Diencephalon (tissue), 1 donor: Measurements from ENCODE around the gene MPV17. TPM values are rescaled to one million over a fixed set of nuclear protein-coding genes. Genes with fewer than 3 reads are reported as not detected.

Source experiments
- total RNA-seq: library from RNA; depleted of rRNA; stranded (reverse); fragments of >200 nt; gene quantifications from one replicate; pipeline ENCODE4 v1.2.3, GENCODE V29; 2014

MPV17 gene, protein sequence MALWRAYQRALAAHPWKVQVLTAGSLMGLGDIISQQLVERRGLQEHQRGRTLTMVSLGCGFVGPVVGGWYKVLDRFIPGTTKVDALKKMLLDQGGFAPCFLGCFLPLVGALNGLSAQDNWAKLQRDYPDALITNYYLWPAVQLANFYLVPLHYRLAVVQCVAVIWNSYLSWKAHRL
- 45.7 TPM for total RNA-seq

DNA sequence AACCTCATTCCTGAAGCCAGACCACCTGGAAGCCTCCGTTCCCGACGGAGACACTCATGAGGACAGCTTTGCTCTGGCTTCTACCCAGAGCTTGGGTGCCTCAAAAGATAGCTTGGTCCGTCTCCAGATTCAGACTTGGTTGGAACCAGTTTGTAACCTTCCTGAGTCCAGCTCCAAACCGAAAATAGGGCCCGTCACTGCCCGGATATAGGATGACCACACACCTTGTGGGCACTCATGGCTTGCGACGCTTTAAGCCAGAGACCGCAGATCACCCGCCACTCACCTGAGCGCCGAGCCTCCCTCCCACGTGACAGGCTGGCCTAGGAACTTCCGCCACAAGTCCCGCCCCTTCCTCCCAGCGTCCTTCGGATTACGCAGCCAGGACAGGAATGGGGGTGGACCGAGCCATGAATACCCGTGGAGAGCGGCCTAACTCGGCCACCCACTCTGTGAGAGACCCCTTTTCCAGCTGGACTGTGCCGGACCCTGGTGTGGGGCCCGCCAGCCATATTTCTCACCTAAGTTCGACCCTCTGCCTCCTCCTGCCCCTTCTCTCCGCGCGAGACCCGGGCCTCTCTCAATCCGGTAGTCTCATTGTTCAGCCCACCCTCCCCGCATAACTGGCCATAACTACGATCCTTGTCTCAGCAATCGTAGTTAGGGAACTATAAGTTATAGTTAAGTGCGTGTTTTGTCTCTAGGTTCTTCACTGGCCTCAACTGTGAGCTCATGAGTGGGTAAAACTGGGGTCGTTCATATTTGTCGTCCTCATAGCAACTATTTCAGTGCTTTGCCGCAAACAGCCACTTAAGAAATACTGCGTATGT, at the start of gene MPV17:
Gene MPV17 (minus strand): TSS at position 332 of the 830 bp plus-strand sequence. CDS start 580 bp downstream, outside the sequence.

GRCh38 chr2:27370026-27370815, 47.3 kb upstream of the MPV17 start, which contains the start of the genes EIF2B4 and SNX17:
Gene EIF2B4 (minus strand): TSS chr2:27370338. CDS start chr2:27370314, 24 bp downstream.
Gene SNX17 (plus strand): TSS chr2:27370616. CDS start chr2:27370744, 128 bp downstream.

DNA sequence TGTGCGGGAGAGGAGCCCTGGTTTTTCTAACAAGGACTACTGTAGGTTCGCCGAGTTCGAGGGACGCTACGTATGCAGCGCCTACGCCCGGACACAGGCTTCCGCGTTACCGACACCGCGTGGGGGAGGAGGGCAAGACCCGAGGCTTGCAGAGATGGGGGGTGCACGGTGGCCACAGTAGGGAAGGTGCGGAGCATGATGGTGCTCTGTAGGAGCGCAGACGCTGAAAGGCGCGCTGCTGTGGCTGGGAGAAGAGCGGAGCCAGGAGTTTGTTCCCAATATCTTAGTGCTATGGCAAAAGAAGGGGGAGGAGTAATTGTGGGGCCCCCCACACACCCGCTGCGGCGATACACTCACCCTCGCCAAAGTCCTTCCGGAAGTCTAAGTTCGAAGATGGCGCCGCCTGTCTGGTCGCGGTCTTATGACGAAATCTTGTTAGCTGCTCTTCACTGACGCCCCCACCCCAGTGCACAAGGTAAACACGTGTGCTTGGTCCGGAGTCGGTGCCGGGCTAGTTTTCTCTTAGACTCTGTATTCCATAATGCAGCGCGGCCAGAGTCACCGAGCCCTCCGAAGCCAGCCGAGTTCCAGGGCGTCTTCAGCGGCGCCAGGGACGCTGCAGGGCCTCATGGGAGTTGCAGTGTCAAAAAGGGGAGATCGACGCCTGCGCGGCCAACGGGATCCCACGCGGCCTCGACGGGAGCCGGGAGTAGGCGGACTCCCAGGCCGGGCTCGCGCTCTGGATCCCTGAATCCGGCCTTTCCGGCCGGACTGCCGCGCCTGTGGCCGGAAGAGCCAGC, 33.7 kb upstream of the MPV17 start, which contains the start of gene GTF3C2:
Gene GTF3C2 (minus strand): TSS at position 383 of the 800 bp plus-strand sequence. CDS start 13,210 bp downstream, outside the sequence.

DNA sequence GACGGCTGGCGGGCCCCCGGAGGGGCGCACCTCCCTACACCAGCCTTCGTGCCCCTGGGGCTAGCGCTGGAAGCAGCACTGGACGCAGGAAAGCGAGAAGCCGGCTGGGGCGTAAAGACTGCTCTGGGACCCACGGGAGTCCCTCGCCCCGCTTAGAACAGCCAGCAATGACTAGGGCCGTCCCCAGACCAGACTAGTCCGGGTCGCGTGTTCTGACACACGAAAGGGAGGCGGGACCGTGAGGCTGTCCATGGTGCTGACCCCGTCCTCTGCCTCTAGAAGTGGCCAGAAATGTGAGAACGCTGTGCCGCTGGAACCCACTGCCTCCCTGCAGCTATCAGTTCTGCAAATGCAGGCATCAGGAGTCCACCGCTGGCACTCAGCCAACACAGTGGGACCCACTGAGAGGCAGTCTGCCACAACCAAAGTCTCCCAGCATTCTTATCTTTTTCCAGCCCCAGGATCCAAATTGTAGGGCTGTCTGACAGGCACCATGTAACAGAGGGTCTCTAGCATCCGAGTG, 14.5 kb downstream of the MPV17 start, which contains the start of gene UCN:
Gene UCN (minus strand): TSS at position 87 of the 523 bp plus-strand sequence. CDS start 550 bp downstream, outside the sequence.

GRCh38 chr2:27281855-27282559, 40.9 kb downstream of the MPV17 start, which contains the start of gene TRIM54:
Gene TRIM54 (plus strand): TSS chr2:27282429. CDS start chr2:27282732, 303 bp downstream.

DNA sequence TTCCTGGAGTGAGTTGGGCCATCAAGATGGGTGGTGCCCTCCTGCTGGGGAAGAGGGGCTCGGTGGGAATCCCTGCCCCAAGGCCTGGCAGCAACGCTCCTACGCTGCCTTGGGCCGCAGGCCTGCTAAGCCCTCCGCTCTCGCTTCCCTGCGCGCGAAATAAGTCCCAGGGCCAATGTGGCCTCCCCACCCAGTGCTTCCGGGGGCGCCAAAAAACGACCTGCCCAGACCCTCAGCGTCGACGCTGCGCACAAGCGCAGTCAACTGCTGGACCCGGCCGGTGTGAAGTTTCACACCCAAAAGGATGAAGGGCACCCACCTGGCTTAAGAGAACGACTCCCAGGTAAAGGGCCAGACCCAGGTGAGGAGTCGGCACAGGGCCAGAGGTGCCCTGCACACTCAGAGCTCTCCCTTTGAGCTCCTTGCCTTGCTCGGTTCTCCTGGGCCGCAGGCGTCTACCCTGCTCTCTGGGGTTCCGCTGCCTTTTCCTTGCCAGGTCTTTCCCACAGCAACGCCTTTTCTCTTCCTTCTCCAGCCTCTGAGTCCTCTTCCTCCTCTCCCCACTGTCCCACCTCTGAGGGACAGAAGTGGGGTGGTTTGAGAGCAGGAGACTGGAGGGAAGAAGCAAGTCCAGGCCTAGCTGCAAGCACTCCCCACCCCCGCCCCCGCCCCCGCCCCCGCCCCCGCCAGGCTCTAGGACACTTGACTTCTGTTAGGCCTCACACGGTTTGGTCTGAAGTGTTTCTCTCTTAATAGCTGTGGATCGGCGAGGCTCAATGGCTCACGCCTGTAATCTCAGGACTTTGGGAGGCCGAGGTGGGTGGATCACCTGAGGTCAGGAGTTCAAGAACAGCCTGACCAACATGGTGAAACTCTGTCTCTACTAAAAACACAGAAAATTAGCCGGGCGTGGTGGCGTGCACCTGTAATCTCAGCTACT, 47.4 kb downstream of the MPV17 start, which contains the start of gene DNAJC5G:
Gene DNAJC5G (plus strand): TSS at position 223 of the 940 bp plus-strand sequence. CDS start 1,296 bp downstream, outside the sequence.

GRCh38 chr2:27262379-27263286, 60.3 kb downstream of the MPV17 start, which contains the start of gene SLC30A3:
Gene SLC30A3 (minus strand): TSS chr2:27263047. CDS start chr2:27262906, 141 bp downstream.

Other genes with a start within 250 kb of the MPV17 start
- 6.2 TPM for gene EMILIN1, start 244.5 kb downstream of the MPV17 start, total RNA-seq
- 8.8 TPM for gene KHK, start 236.3 kb downstream of the MPV17 start, total RNA-seq
- gene CGREF1, start 204.0 kb downstream of the MPV17 start, total RNA-seq, result 28.8 TPM
- gene ABHD1, start 199.3 kb downstream of the MPV17 start, total RNA-seq, result 0.46 TPM
- 24.7 TPM for gene PREB, start 188.5 kb downstream of the MPV17 start, total RNA-seq
- not detected for gene PRR30, start 183.7 kb downstream of the MPV17 start, total RNA-seq
- gene TCF23, start 174.1 kb downstream of the MPV17 start, total RNA-seq, result not detected
- gene ATRAID, start 111.1 kb downstream of the MPV17 start, total RNA-seq, result 57.7 TPM
- gene SLC5A6, start 110.8 kb downstream of the MPV17 start, total RNA-seq, result 27.7 TPM
- 27.2 TPM for gene CAD, start 105.7 kb downstream of the MPV17 start, total RNA-seq
- gene SLC30A3, start 60.0 kb downstream of the MPV17 start, total RNA-seq, result 2.1 TPM
- gene DNAJC5G, start 47.7 kb downstream of the MPV17 start, total RNA-seq, result 0.23 TPM
- gene TRIM54, start 40.7 kb downstream of the MPV17 start, total RNA-seq, result not detected
- gene UCN, start 14.7 kb downstream of the MPV17 start, total RNA-seq, result 0.92 TPM
- gene GTF3C2, start 33.7 kb upstream of the MPV17 start, total RNA-seq, result 32.3 TPM
- 23.8 TPM for gene EIF2B4, start 47.2 kb upstream of the MPV17 start, total RNA-seq
- gene SNX17, start 47.5 kb upstream of the MPV17 start, total RNA-seq, result 66.0 TPM
- gene ZNF513, start 57.6 kb upstream of the MPV17 start, total RNA-seq, result 14.1 TPM
- 67.1 TPM for gene PPM1G, start 86.5 kb upstream of the MPV17 start, total RNA-seq
- gene NRBP1, start 105.5 kb upstream of the MPV17 start, total RNA-seq, result 78.2 TPM
- gene KRTCAP3, start 119.3 kb upstream of the MPV17 start, total RNA-seq, result 0.46 TPM
- 42.0 TPM for gene IFT172, start 166.6 kb upstream of the MPV17 start, total RNA-seq
- 52.8 TPM for gene FNDC4, start 172.1 kb upstream of the MPV17 start, total RNA-seq
- 0.69 TPM for gene GCKR, start 173.7 kb upstream of the MPV17 start, total RNA-seq